KOPT-K1 (cell line): Measurements from ENCODE around the gene VPS37B.

Source experiments
- H3K27ac ChIP-seq: fragments of 200-600 bp; sonication (generic); 2 replicates; pipeline ENCODE4 v1.5.1; 2016; ENCODE audit warnings: antibody characterized with exemption, mild to moderate bottlenecking, low read depth, low read length; ENCODE audit not compliant: poor library complexity, severe bottlenecking
- H3K36me3 ChIP-seq: fragments of 200-600 bp; sonication (generic); 2 replicates; pipeline ENCODE4 v1.5.1; 2017; ENCODE audit warnings: antibody characterized with exemption, mild to moderate bottlenecking, low read length, moderate library complexity; ENCODE audit not compliant: insufficient read depth
- H3K9me3 ChIP-seq: fragments of 200-600 bp; sonication (generic); 2 replicates; pipeline ENCODE4 v1.5.1; 2017; ENCODE audit warnings: antibody characterized with exemption, low read length, mild to moderate bottlenecking; ENCODE audit not compliant: insufficient read depth, poor library complexity, severe bottlenecking

VPS37B gene

DNA sequence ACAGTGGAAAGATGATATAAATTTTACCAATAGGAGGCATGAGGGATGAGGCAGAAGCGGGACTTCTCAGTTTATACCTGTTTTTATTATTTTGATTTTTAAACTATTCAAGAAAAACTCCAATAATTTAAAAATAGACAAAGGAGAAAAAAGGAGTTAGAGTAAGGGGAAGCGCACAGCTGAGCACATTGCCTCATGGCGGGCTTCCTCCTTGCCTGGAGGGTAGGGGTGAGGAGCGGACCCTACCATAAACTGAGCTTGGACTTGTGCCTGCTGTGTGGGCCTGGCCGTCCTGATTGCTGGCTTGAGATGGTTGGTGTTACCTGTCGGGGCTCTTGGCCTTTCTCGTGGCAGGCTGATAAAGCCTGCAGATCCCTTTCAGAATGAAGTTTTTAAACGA is 75.8 kb downstream of the VPS37B start:
- Histone ChIP-seq H3K36me3 (no peaks in the 10 kb centered on the region), H3K9me3 (no peaks in the 10 kb centered on the region), H3K27ac (no peak overlapping the region)

DNA sequence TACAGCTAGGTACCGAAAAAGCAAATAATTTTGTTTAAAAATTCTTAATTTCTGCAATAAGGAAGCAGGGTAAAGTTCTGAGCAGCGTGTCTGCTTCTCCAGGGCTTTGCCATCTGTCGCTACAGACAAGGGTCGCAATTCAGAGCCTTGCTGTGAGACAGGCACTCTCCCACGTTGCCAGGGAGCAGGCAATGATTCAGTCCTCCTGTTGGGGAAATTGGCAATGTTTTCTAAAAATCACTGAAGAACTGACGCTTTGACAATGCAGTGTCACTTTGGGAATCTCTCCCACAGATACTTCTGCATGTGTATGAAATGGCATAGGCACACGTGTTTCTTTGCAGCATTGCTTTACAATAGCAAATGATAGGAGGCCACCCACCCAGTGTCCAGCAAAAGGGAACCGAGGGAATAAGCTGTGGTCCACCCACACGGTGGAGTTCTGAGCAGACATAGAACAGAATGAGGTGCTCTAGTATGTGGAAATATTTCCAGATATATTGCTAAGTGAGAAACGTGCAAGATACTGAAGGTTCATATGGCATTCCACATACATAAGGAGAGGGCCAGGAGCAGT is 76.6 kb downstream of the VPS37B start:
- Histone ChIP-seq H3K9me3 (no peaks in the 10 kb centered on the region), H3K36me3 (no peaks in the 10 kb centered on the region), H3K27ac (no peak overlapping the region)
